Measurements from ENCODE around the gene ADCY9. TPM values are rescaled to one million over a fixed set of nuclear protein-coding genes. Genes with fewer than 3 reads are reported as not detected.
A peak's percentile ranks its signal among the peaks of the same experiment; 100 is the strongest.
"Not testable (repeated sequence)": the region's sequence is repeated elsewhere in the genome, so short reads cannot be mapped to it uniquely, and the experiment has no call there.

The ADCY9 gene
- total and polyA plus RNA-seq, 2 donors from 2014 or later, result 6.8 to 23.7 TPM

DNA sequence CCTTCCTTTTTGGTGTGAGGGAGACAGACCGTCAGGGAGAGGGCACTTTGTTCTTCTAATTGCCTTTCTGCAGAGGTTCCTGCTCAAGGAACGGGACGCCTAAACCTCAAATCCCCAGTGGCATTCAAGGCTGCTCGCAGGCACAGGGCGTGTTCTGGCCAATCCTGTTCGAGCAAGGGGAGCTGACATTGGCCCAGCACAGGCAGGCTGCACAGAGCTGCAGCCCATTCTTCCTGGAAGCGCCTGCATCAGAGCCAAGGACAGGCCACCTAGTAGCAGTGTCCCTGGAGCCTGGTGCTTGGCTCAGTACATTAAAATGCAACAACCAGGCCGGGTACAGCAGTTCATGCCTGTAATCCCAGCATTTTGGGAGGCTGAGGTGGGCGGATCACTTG, 163.5 kb downstream of the ADCY9 start:
- Histone ChIP-seq H3K27me3 (ENCODE audit: control insufficient read depth, insufficient read depth, low read length) (no peaks in the 10 kb centered on the region), H3K27ac (ENCODE audit: low read depth in 2 of 2, low read length in 2 of 2) (no peak overlapping the region), H3K36me3 (ENCODE audit: control insufficient read depth in 2 of 3, insufficient read depth in 3 of 3, low read length in 3 of 3) (no peaks in the 10 kb centered on the region), H3K9me3 (ENCODE audit: control insufficient read depth in 2 of 3, insufficient read depth in 1 of 3, low read length in 3 of 3) (no peaks in the 10 kb centered on the region), H3K9ac (ENCODE audit: low read length in 3 of 3) (no peak overlapping the region), H3K4me3 (ENCODE audit: low read length in 3 of 3) (no peak overlapping the region), H3K4me1 (ENCODE audit: control insufficient read depth in 2 of 3, insufficient read depth in 2 of 3, low read depth in 1 of 3, low read length in 3 of 3) (no peaks in the 10 kb centered on the region)
- intact Hi-C loops (cut with DNase I), result no loop called here
- TF ChIP-seq, protein P1, sequence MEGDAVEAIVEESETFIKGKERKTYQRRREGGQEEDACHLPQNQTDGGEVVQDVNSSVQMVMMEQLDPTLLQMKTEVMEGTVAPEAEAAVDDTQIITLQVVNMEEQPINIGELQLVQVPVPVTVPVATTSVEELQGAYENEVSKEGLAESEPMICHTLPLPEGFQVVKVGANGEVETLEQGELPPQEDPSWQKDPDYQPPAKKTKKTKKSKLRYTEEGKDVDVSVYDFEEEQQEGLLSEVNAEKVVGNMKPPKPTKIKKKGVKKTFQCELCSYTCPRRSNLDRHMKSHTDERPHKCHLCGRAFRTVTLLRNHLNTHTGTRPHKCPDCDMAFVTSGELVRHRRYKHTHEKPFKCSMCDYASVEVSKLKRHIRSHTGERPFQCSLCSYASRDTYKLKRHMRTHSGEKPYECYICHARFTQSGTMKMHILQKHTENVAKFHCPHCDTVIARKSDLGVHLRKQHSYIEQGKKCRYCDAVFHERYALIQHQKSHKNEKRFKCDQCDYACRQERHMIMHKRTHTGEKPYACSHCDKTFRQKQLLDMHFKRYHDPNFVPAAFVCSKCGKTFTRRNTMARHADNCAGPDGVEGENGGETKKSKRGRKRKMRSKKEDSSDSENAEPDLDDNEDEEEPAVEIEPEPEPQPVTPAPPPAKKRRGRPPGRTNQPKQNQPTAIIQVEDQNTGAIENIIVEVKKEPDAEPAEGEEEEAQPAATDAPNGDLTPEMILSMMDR (IDR thresholded peaks at IDR 0.05; ENCODE audit: borderline replicate concordance, extremely low read depth, insufficient read depth), result no peak
- peak in 1 of 5 donors; percentile 91 for DNase-seq
- FAIRE-seq, result no peak

- FAIRE-seq (no peak), DNase-seq (peak in 3 of 5 donors; percentile 16 to 73 (median 59))
- Histone ChIP-seq H3K9me3 (ENCODE audit: control insufficient read depth in 2 of 3, insufficient read depth in 1 of 3, low read length in 3 of 3) (no peaks in the 10 kb centered on the region), H3K36me3 (ENCODE audit: control insufficient read depth in 2 of 3, insufficient read depth in 3 of 3, low read length in 3 of 3) (no peaks in the 10 kb centered on the region), H3K4me1 (ENCODE audit: control insufficient read depth in 2 of 3, insufficient read depth in 2 of 3, low read depth in 1 of 3, low read length in 3 of 3) (no peaks in the 10 kb centered on the region), H3K27me3 (ENCODE audit: control insufficient read depth, insufficient read depth, low read length) (no peaks in the 10 kb centered on the region), H3K4me3 (ENCODE audit: low read length in 3 of 3) (no peak overlapping the region), H3K9ac (ENCODE audit: low read length in 3 of 3) (no peak overlapping the region), H3K27ac (ENCODE audit: low read depth in 2 of 2, low read length in 2 of 2) (no peak overlapping the region)
- TF ChIP-seq, protein P1 (IDR thresholded peaks at IDR 0.05; ENCODE audit: borderline replicate concordance, extremely low read depth, insufficient read depth), result no peak
- intact Hi-C loops (cut with DNase I), result no loop called here
These were observed 164.1 kb downstream of the ADCY9 start for GRCh38 chr16:3951861-3952736.

GRCh38 chr16:3951380-3951779, 164.9 kb downstream of the ADCY9 start:
- H3K4me3 ChIP-seq (ENCODE audit: low read length in 3 of 3); H3K4me1 ChIP-seq (ENCODE audit: control insufficient read depth in 2 of 3, insufficient read depth in 2 of 3, low read depth in 1 of 3, low read length in 3 of 3); H3K9me3 ChIP-seq (ENCODE audit: control insufficient read depth in 2 of 3, insufficient read depth in 1 of 3, low read length in 3 of 3); H3K27ac ChIP-seq (ENCODE audit: low read depth in 2 of 2, low read length in 2 of 2); H3K27me3 ChIP-seq (ENCODE audit: control insufficient read depth, insufficient read depth, low read length); FAIRE-seq; H3K36me3 ChIP-seq (ENCODE audit: control insufficient read depth in 2 of 3, insufficient read depth in 3 of 3, low read length in 3 of 3); H3K9ac ChIP-seq (ENCODE audit: low read length in 3 of 3); intact Hi-C loops (cut with DNase I): not testable (repeated sequence)
- DNase-seq, result peak in 1 of 5 donors; percentile 45

GRCh38 chr16:3950343-3951193, 165.7 kb downstream of the ADCY9 start:
- H3K27me3 ChIP-seq (ENCODE audit: control insufficient read depth, insufficient read depth, low read length), result no peaks in the 10 kb centered on the region
- intact Hi-C loops (cut with DNase I), result no loop called here
- H3K4me3 ChIP-seq (ENCODE audit: low read length in 3 of 3), result peak overlapping the region; percentile 4 to 11 (median 9)
- no peaks in the 10 kb centered on the region for H3K9me3 ChIP-seq (ENCODE audit: control insufficient read depth in 2 of 3, insufficient read depth in 1 of 3, low read length in 3 of 3)
- H3K27ac ChIP-seq (ENCODE audit: low read depth in 2 of 2, low read length in 2 of 2), result peak overlapping the region; percentile 75 to 91
- FAIRE-seq (peak; percentile 47), DNase-seq (peak in 4 of 5 donors; percentile 59 to 95 (median 82))
- peaks cover 0 to 3% (median 0%) of the 10 kb centered on the region in 3 donors for H3K4me1 ChIP-seq (ENCODE audit: control insufficient read depth in 2 of 3, insufficient read depth in 2 of 3, low read depth in 1 of 3, low read length in 3 of 3)
- H3K9ac ChIP-seq (ENCODE audit: low read length in 3 of 3), result no peak overlapping the region
- H3K36me3 ChIP-seq (ENCODE audit: control insufficient read depth in 2 of 3, insufficient read depth in 3 of 3, low read length in 3 of 3), result no peaks in the 10 kb centered on the region
- TF ChIP-seq, protein P1 (IDR thresholded peaks at IDR 0.05; ENCODE audit: borderline replicate concordance, extremely low read depth, insufficient read depth), result no peak

All from kidney (tissue), 14 donors.